ENCODE measurements around the gene TUBB2B.

DNA sequence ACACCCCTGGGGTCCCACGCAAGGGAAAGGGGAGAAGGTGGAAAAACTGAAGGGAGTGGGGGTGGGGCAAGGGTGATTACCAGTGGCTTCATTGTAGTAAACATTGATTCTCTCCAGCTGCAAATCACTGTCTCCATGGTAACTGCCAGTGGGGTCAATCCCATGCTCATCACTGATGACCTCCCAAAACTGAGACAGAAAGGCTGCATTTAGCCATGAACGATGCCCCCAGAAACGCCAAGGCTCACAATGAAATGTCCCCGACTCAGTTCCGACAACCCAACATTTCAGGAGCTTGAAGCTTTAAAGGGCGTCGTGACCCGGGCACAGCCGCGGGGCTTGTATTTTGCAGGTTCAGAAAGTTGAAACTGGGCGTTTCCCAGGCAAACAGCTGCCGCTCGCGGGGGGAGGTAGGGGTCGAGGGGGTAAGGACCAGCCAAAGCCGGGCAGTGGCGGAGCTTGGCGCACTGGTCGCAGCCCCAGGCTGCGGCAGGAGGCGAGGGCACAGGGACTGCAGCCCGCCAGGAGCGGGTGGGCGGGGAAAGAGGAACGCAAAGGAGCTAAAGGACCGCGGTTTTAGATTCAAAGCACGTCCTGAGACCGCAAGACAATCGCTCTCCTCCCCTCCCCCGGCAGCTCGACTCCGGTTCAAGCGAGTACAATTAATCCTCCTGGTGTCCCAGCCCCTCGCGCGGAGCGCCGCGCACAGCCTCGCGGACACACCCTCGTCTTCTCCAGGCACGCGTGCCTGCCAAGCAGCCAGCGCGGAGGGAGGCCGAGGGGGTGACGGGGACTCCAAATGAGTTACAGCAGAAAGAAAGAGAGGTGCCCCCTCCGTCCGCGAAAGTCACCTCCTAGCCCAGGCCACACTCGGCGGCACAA, 731 bp downstream of the TUBB2B start:
- TF ChIP-seq RARB (CRISPR knock-in tag; IDR thresholded peaks at IDR 0.05) (no peak), TSHZ2 (CRISPR knock-in tag; IDR thresholded peaks at IDR 0.05) (no peak)
